ENCODE results near the gene FABP2.
"Not testable (repeated sequence)": the region's sequence is repeated elsewhere in the genome, so short reads cannot be mapped to it uniquely, and the experiment has no call there.

GRCh38 chr4:119363372-119363771, 41.4 kb upstream of the FABP2 start:
- not testable (repeated sequence) for TF ChIP-seq EZH2phosphoT487 (IDR thresholded peaks at IDR 0.05; ENCODE audit: insufficient read depth, low read depth); EZH2 (IDR thresholded peaks at IDR 0.05; ENCODE audit: insufficient read depth, poor library complexity, severe bottlenecking)

Data from GM23248 (cell line).